Measurements from ENCODE around the gene PTCH1.
A peak's percentile ranks its signal among the peaks of the same experiment; 100 is the strongest.

The PTCH1 gene

GRCh38 chr9:95508968-95509850, 7.6 kb downstream of the PTCH1 start:
- ChIA-PET POLR2A (ENCODE audit: low non-redundant PET) (no interaction called here), CTCF (interaction anchor here (0.6 kb wide), 1 partner anchor 1555 kb away, joined by 3 read pairs; no protein-coding TSS in a partner anchor)
- peak; percentile 88 for DNase-seq (ENCODE audit: low spot score)
- TF ChIP-seq CTCF (conservative IDR thresholded peaks at IDR 0.05; ENCODE audit: low read depth) = no peak
- peak overlapping the region; percentile 99 for H3K27ac ChIP-seq

GRCh38 chr9:95508242-95508967, 8.4 kb downstream of the PTCH1 start:
- H3K27ac ChIP-seq = peak overlapping the region; percentile 99
- DNase-seq (ENCODE audit: low spot score) = no peak
- POLR2A ChIA-PET (ENCODE audit: low non-redundant PET) = no interaction called here
- TF ChIP-seq CTCF (conservative IDR thresholded peaks at IDR 0.05; ENCODE audit: low read depth) = no peak
- CTCF ChIA-PET = interaction anchor here (0.6 kb wide), 1 partner anchor 1556 kb away, joined by 3 read pairs; no protein-coding TSS in a partner anchor

- peak; percentile 74 for DNase-seq (ENCODE audit: low spot score)
- no peak for TF ChIP-seq CTCF (conservative IDR thresholded peaks at IDR 0.05; ENCODE audit: low read depth)
- H3K27ac ChIP-seq = peak overlapping the region; percentile 99
- CTCF ChIA-PET = no interaction called here
- POLR2A ChIA-PET (ENCODE audit: low non-redundant PET) = no interaction called here
Measured at GRCh38 chr9:95507464-95508241, 9.1 kb downstream of the PTCH1 start.

- ChIA-PET POLR2A (ENCODE audit: low non-redundant PET) (no interaction called here), CTCF (interaction anchor here (0.6 kb wide), 1 partner anchor 101 kb away, joined by 3 read pairs; no protein-coding TSS in a partner anchor)
- peak; percentile 62 for DNase-seq (ENCODE audit: low spot score)
- H3K27ac ChIP-seq = peak overlapping the region; percentile 99
- no peak for TF ChIP-seq CTCF (conservative IDR thresholded peaks at IDR 0.05; ENCODE audit: low read depth)
Measured at GRCh38 chr9:95506678-95507463, 9.9 kb downstream of the PTCH1 start.

- no peak for TF ChIP-seq CTCF (conservative IDR thresholded peaks at IDR 0.05; ENCODE audit: low read depth)
- POLR2A ChIA-PET (ENCODE audit: low non-redundant PET) = no interaction called here
- CTCF ChIA-PET = no interaction called here
- H3K27ac ChIP-seq = peak overlapping the region; percentile 99
- DNase-seq (ENCODE audit: low spot score) = no peak
Measured at GRCh38 chr9:95506428-95506677, 10.4 kb downstream of the PTCH1 start.

All from RWPE1 (cell line).